ENCODE data around the gene IL31RA.

IL31RA gene

DNA sequence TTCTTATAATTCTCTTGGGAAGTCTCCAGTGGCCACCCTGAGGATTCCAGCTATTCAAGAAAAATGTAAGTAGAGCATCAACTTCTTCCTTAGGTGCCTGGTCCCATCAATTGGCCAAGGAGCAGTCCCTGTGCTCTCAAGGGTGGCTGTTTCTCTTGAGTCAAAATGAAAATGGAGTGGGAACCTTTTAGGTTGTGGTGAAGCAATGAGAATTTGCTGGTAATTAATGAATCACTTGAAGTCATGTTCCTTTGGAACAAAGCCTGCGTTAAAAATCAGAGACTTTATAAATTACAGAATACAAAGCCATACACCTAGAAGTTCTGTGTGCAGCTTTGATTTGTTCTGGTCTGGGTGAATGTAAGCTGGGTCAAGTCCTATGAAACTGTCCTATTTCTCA, 48.9 kb downstream of the IL31RA start:
- TF ChIP-seq, protein P1, sequence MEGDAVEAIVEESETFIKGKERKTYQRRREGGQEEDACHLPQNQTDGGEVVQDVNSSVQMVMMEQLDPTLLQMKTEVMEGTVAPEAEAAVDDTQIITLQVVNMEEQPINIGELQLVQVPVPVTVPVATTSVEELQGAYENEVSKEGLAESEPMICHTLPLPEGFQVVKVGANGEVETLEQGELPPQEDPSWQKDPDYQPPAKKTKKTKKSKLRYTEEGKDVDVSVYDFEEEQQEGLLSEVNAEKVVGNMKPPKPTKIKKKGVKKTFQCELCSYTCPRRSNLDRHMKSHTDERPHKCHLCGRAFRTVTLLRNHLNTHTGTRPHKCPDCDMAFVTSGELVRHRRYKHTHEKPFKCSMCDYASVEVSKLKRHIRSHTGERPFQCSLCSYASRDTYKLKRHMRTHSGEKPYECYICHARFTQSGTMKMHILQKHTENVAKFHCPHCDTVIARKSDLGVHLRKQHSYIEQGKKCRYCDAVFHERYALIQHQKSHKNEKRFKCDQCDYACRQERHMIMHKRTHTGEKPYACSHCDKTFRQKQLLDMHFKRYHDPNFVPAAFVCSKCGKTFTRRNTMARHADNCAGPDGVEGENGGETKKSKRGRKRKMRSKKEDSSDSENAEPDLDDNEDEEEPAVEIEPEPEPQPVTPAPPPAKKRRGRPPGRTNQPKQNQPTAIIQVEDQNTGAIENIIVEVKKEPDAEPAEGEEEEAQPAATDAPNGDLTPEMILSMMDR (IDR thresholded peaks at IDR 0.05; ENCODE audit: low read depth, low read length): no peak
- no peak for DNase-seq (ENCODE audit: extremely low read depth, low read depth)

DNA sequence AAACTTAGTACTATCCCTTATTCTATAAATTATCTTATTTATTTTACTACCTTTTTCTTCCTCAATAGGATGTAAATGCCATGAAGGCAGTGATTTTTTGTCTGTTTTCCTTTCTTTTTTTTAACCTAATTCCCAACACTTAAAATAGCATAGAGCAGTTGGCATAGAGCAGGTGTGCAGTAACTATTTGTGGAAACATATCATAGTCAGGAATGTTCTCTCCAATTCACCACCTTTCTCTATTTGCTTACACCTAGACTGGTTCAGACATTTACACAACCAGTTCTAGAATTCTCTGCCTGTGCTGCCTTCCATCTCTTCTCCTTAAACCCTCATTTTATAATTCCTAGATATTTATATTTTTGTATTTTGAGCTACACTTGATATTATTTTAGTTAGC, 49.6 kb downstream of the IL31RA start:
- TF ChIP-seq, protein P1 (IDR thresholded peaks at IDR 0.05; ENCODE audit: low read depth, low read length): no peak
- no peak for DNase-seq (ENCODE audit: extremely low read depth, low read depth)

DNA sequence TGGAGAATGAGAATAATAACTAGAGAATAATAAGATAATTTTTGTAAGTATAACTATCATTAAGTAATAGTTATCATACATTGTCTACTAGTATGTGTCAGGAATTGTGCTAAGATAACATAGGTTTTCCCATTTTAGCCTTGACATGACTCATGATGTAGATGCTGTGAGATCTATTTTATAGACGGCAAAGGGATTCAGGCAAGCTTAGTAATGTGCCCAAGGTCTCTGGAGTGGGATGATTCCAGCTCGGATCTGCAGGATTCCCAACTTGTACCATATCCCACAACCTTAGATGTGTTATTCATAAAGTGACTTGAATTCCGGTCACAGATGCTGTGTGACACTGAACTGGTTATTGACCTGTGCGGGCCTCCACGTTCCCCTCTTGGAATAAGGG, 51.5 kb downstream of the IL31RA start:
- DNase-seq (ENCODE audit: extremely low read depth, low read depth): no peak

DNA sequence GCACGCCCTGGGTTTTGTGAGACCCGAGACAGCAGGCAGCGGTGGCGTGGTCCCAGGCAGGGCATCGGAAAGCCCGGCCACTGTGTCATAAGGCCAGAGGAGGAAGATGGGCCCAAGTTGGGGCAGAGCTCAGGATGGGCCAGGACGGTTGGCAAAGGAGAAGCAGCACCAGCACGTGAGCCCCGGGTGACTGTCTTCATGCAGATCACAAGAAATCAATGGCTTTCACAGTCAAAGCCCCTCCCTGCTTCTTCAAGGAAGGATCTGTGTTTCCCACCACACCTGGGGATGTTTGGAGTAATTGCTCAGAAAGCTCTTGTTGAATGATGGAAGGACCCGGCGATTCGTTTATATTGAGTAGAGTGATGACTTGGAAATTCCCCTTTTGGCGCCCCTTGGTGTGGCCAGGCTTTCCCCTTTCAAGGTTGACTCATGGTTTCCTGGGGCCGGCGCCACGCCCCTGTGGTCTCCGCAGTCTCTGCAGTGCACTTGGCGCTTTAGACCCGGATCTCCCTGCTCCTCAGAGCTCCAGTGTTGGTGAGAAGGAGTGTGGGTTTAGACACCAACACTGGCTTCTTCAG, 52.1 kb downstream of the IL31RA start:
- TF ChIP-seq, protein P1 (IDR thresholded peaks at IDR 0.05; ENCODE audit: low read depth, low read length): no peak
- DNase-seq (ENCODE audit: extremely low read depth, low read depth): no peak

More for the DNA sequence above, 51.5 kb downstream of the IL31RA start:
- TF ChIP-seq, protein P1 (IDR thresholded peaks at IDR 0.05; ENCODE audit: low read depth, low read length): no peak

DNA sequence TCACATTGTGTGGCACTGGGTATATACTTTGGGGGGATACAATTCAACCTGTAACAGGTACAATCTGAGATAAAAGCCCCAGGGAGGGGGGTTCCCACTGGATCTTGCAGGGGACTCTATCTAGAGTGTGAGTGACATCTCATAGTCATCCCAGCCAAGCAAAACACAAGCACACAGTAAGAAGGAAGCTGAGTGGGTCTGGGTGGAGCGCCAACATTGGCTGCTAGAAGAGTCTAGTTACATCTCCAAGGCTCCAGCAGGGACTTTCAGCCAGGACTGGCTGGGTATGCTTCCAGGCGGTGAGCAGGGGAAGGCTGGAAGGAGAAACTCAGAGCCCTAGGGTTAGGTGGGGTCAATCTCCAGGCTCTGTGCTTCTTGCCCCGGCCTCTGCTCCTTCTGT, 53.0 kb downstream of the IL31RA start:
- TF ChIP-seq, protein P1 (IDR thresholded peaks at IDR 0.05; ENCODE audit: low read depth, low read length): no peak
- peak; percentile 40 for DNase-seq (ENCODE audit: extremely low read depth, low read depth)

DNA sequence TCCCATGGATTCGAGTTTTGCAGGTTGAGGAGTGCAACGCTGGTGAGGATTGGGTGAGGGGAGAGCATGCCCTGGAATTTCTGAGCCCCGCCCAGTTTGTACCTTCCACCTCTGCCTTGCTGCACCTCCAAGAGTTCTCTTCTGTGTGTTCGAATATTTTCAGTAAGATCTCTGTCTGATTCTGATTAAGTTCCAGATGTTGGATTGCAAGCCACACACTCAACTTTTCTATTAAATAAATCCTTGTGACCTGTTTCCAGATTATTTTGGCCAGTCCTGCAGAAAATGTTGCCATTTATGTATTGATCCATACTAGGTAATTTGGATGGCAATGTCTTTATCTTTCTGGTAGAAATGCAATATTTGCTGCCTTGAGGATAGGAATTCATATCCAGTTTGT, 54.1 kb downstream of the IL31RA start:
- TF ChIP-seq, protein P1 (IDR thresholded peaks at IDR 0.05; ENCODE audit: low read depth, low read length): no peak
- no peak for DNase-seq (ENCODE audit: extremely low read depth, low read depth)

DNA sequence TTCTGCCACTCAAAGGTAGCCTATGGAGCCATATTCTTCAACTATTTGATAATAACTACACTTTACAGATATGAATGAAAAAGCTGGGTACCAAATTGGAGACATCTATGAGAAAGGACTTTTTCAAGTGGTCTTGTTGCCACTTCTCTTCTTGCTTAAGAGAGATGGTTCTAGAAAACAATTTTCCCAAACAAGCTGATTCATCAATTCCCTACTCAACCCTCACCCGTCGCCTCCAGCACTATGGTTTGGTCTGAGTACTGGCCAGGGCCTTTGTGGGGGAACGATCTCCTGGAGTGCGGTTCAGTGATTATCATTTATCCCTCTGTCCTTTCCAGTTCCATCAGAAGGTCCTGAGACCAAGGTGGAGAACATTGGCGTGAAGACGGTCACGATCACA, 56.8 kb downstream of the IL31RA start:
- no peak for DNase-seq (ENCODE audit: extremely low read depth, low read depth)
- TF ChIP-seq, protein P1 (IDR thresholded peaks at IDR 0.05; ENCODE audit: low read depth, low read length): no peak
